Measurements from ENCODE around the gene MLIP.

MLIP gene

GRCh38 chr6:54106727-54107126 lies 4.5 kb upstream of the MLIP start:
- no peak overlapping the region for H3K27ac ChIP-seq (replicated peaks)
- H3K4me3 ChIP-seq (replicated peaks; ENCODE audit: insufficient read depth, low read length): no peak overlapping the region
- no peaks in the 10 kb centered on the region for H3K27me3 ChIP-seq (ENCODE audit: insufficient read depth, poor library complexity, severe bottlenecking)
- DNase-seq (ENCODE audit: low read depth in 1 of 2, low spot score in 1 of 2): no peak
- TF ChIP-seq CTCF (IDR thresholded peaks at IDR 0.05; ENCODE audit: insufficient read depth, low read length) (no peak), POLR2AphosphoS5 (IDR thresholded peaks at IDR 0.05; ENCODE audit: low read depth) (no peak)

GRCh38 chr6:54107470-54108090 lies 3.7 kb upstream of the MLIP start:
- H3K27ac ChIP-seq (replicated peaks): no peak overlapping the region
- TF ChIP-seq CTCF (IDR thresholded peaks at IDR 0.05; ENCODE audit: insufficient read depth, low read length) (no peak), POLR2AphosphoS5 (IDR thresholded peaks at IDR 0.05; ENCODE audit: low read depth) (no peak), REST (IDR thresholded peaks at IDR 0.05; ENCODE audit: insufficient replicate concordance, low read depth) (no peak), GABPA (IDR thresholded peaks at IDR 0.05; ENCODE audit: low read depth) (no peak), SPI1 (IDR thresholded peaks at IDR 0.05; ENCODE audit: borderline replicate concordance, low read depth) (no peak)
- DNase-seq (ENCODE audit: low read depth in 1 of 2, low spot score in 1 of 2): no peak
- no peak overlapping the region for H3K4me3 ChIP-seq (replicated peaks; ENCODE audit: insufficient read depth, low read length)
- H3K27me3 ChIP-seq (ENCODE audit: insufficient read depth, poor library complexity, severe bottlenecking): no peaks in the 10 kb centered on the region

GRCh38 chr6:54108271-54108670 lies 3.0 kb upstream of the MLIP start:
- no peak for DNase-seq (ENCODE audit: low read depth in 1 of 2, low spot score in 1 of 2)
- Histone ChIP-seq H3K27ac (replicated peaks) (no peak overlapping the region), H3K4me3 (replicated peaks; ENCODE audit: insufficient read depth, low read length) (no peak overlapping the region), H3K27me3 (ENCODE audit: insufficient read depth, poor library complexity, severe bottlenecking) (no peaks in the 10 kb centered on the region)
- TF ChIP-seq GABPA (IDR thresholded peaks at IDR 0.05; ENCODE audit: low read depth) (no peak), REST (IDR thresholded peaks at IDR 0.05; ENCODE audit: insufficient replicate concordance, low read depth) (no peak), CTCF (IDR thresholded peaks at IDR 0.05; ENCODE audit: insufficient read depth, low read length) (no peak), POLR2AphosphoS5 (IDR thresholded peaks at IDR 0.05; ENCODE audit: low read depth) (no peak), SPI1 (IDR thresholded peaks at IDR 0.05; ENCODE audit: borderline replicate concordance, low read depth) (no peak)

GRCh38 chr6:54109586-54109985 lies 1.7 kb upstream of the MLIP start:
- no peak for DNase-seq (ENCODE audit: low read depth in 1 of 2, low spot score in 1 of 2)
- TF ChIP-seq REST (IDR thresholded peaks at IDR 0.05; ENCODE audit: insufficient replicate concordance, low read depth): no peak
- no peak for TF ChIP-seq SPI1 (IDR thresholded peaks at IDR 0.05; ENCODE audit: borderline replicate concordance, low read depth)
- no peak for TF ChIP-seq GABPA (IDR thresholded peaks at IDR 0.05; ENCODE audit: low read depth)
- no peak for TF ChIP-seq CTCF (IDR thresholded peaks at IDR 0.05; ENCODE audit: insufficient read depth, low read length)
- no peak for TF ChIP-seq POLR2AphosphoS5 (IDR thresholded peaks at IDR 0.05; ENCODE audit: low read depth)
- Histone ChIP-seq H3K27me3 (ENCODE audit: insufficient read depth, poor library complexity, severe bottlenecking) (no peaks in the 10 kb centered on the region), H3K27ac (replicated peaks) (no peak overlapping the region), H3K4me3 (replicated peaks; ENCODE audit: insufficient read depth, low read length) (no peak overlapping the region)
